Activated T-helper 1 cell treated with anti-CD3 and anti-CD28 coated beads, Interleukin-2, amount 50 U/mL, for 16 hours (primary cell): ENCODE data around the gene LNPEP.
A peak's percentile ranks its signal among the peaks of the same experiment; 100 is the strongest.
"Not testable (repeated sequence)": the region's sequence is repeated elsewhere in the genome, so short reads cannot be mapped to it uniquely, and the experiment has no call there.

Source experiments
- DNase-seq, 2 donors: peaks; one replicate each; pipeline ENCODE4 v3.0.0-alpha.2; 2020; ENCODE audit warnings: low read depth in 1 of 2, low spot score in 1 of 2

The LNPEP gene

GRCh38 chr5:96928931-96929708 is 6.8 kb upstream of the LNPEP start:
- DNase-seq, result no peak

- DNase-seq, result no peak
Measured at GRCh38 chr5:96930058-96930457, 5.8 kb upstream of the LNPEP start.

GRCh38 chr5:96930589-96930988 is 5.3 kb upstream of the LNPEP start:
- DNase-seq, result no peak

GRCh38 chr5:96931037-96931436 is 4.8 kb upstream of the LNPEP start:
- not testable (repeated sequence) for DNase-seq

- no peak for DNase-seq
Measured at GRCh38 chr5:96931605-96932004, 4.3 kb upstream of the LNPEP start.

GRCh38 chr5:96932026-96932425 is 3.9 kb upstream of the LNPEP start:
- no peak for DNase-seq

- DNase-seq, result no peak
Measured at GRCh38 chr5:96933764-96934707, 1.8 kb upstream of the LNPEP start.

GRCh38 chr5:96934708-96935558 is 947 bp upstream of the LNPEP start:
- DNase-seq, result peak; percentile 85 to 90

- peak; percentile 13 to 21 for DNase-seq
Measured at GRCh38 chr5:96936431-96937320, 796 bp downstream of the LNPEP start.

GRCh38 chr5:96940586-96940985 is 4.7 kb downstream of the LNPEP start:
- no peak for DNase-seq

- no peak for DNase-seq
Measured at GRCh38 chr5:96941140-96941539, 5.3 kb downstream of the LNPEP start.

- DNase-seq, result no peak
Measured at GRCh38 chr5:96942078-96942477, 6.2 kb downstream of the LNPEP start.

GRCh38 chr5:96942911-96943310 is 7.0 kb downstream of the LNPEP start:
- DNase-seq, result no peak

- no peak for DNase-seq
Measured at GRCh38 chr5:96943799-96944198, 7.9 kb downstream of the LNPEP start.

- DNase-seq, result no peak
Measured at GRCh38 chr5:96945144-96945897, 9.4 kb downstream of the LNPEP start.

- no peak for DNase-seq
Measured at GRCh38 chr5:96946381-96946780, 10.5 kb downstream of the LNPEP start.

- DNase-seq, result no peak
Measured at GRCh38 chr5:96952118-96952750, 16.4 kb downstream of the LNPEP start.

- no peak for DNase-seq
Measured at GRCh38 chr5:96952974-96953730, 17.3 kb downstream of the LNPEP start.
